ENCODE data around the gene PDS5B.
"Not testable (repeated sequence)": the region's sequence is repeated elsewhere in the genome, so short reads cannot be mapped to it uniquely, and the experiment has no call there.

Gene PDS5B

GRCh38 chr13:32657309-32657708 is 71.1 kb downstream of the PDS5B start:
- no peak for DNase-seq

GRCh38 chr13:32659736-32660135 is 73.5 kb downstream of the PDS5B start:
- DNase-seq, result no peak

GRCh38 chr13:32660227-32660626 is 74.0 kb downstream of the PDS5B start:
- no peak for DNase-seq

- no peak for DNase-seq
These were observed 75.4 kb downstream of the PDS5B start for GRCh38 chr13:32661685-32662084.

GRCh38 chr13:32663660-32664059 is 77.4 kb downstream of the PDS5B start:
- no peak for DNase-seq

GRCh38 chr13:32666990-32667571 is 80.8 kb downstream of the PDS5B start:
- DNase-seq, result no peak

DNA sequence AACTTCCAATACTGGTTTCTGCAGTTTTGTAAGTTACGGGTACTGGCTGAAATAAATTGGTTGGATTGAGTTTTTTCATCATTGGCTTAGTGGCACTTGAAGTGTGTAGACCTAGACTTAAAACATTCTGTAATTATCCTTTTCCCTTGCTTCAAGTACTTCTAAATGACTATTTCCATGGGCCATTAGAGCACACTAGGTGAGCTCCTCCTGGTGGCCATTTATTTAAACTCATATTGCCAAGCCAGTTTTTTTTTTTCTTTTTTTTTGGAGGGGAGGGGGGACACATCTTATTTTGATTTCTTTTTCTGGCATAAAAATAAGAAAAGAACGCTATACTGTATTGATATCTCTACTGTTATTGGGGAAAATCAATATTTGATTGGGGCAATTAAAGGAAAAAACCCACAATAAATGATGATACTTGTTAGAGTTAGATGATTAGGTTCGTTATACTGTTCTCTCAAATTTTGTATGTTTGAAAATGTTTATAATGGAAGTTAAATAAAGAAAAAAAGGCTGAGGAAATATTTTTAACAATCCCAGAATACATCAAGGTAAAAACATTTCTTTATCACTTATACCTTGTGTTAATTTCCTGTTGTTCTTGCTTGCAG is 82.9 kb downstream of the PDS5B start:
- peak; percentile 60 for DNase-seq

GRCh38 chr13:32674503-32674902 is 88.3 kb downstream of the PDS5B start:
- no peak for DNase-seq

DNA sequence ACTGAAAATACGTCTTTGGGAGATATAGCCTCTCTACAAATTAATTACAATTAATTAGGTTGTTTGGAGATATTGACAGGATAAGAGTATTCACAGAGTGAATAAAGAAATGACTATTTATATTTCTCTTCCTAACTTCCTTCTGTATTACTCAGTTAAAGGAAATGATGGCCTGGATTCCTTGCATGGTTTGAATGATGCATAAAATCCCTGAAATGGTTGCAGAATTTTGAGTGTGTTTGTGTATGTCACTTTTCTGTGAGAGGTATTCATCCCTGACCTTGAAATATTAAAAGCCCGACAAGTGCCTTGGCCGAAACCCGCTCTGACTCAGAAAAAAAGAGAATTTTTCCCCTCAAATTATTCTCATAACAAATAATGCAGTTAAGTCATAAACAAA is 90.0 kb downstream of the PDS5B start:
- no peak for DNase-seq

DNA sequence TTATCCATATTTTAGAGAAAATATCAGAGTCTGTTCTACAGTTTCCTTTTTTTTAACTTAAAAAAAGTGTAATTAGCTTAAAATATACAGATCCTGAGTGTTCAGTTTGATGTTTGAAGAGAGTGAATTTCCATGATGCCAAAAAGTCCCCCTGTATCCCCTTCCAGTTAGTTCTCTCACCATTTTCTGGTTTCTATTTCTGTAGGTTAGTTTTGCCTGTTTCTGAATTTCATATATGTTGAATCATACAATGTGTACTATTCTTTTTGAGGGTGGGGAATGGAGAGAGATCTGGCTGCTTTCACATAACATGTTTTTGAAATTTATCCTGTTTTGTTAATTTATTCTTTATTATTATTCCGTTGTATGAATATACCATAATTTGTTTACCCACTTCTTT is 95.9 kb downstream of the PDS5B start:
- no peak for DNase-seq

- DNase-seq, result no peak
These were observed 96.5 kb downstream of the PDS5B start for GRCh38 chr13:32682740-32683139.

DNA sequence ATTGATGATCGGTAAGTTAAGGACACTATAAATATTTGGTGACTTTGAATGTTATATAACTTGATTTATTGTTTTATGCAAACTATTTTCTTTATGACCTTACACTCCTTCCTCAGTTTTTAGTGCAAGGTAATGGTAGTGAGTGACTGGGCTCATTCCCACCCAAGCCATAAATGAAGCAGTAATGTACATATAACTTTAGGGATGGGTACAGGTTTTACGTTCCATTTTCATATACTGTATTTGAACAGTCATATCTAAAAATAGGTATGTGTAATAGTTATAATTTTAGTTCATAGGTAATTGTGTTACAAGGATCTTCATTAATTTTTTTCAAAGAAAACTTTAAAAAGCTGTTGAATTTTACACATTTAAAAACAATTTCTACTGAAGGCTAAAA is 101.0 kb downstream of the PDS5B start:
- no peak for DNase-seq

DNA sequence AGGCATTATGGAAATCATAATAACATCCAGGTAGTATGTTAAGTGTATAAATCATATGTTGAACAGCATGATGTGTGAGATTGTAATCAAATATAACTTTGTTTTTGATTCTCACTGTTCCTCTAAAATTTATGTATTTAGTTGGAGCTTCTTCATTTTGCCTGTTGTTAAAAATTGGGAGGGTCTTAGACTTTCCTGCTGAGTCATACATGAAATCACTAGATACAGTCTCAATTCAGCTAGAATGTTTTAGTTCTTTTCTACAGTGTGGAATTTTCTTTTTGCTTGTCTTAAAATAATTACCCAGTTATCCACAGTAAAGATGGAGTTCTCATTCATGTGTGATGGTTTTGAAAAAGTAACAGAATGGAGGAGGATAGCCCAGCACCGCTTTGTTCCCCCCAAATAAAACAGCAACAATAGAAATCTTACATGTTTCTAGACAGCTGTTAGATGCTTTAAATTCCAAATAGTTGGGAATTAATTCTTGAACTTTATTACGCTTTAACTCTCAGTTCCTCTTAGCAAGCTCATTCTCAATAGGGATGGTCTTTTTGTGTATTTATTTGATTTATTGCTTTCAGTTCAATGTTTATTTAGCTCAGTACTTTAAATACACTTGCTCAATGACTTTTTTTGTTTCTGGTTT is 109.5 kb downstream of the PDS5B start:
- DNase-seq, result no peak

DNA sequence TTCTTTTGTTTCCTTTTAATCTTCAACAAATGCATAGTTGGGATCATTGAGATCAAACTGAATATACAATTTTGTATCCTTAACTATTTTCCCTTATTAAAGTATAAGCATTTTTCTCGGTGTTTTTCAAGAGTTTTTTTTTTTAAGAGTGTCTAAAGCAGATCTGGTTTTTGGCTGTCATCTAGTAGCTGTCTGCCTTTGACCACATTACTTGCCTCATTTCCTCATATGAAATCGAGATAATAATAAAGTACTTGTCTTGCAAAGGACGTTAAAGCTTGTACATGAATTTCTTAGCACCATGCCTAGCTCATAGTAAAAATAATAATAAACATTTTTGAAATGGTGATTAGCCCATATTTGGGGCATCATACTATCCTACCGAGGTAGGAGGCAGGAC is 121.2 kb downstream of the PDS5B start:
- DNase-seq, result no peak

- DNase-seq, result no peak
These were observed 127.1 kb downstream of the PDS5B start for GRCh38 chr13:32713397-32713796.

DNA sequence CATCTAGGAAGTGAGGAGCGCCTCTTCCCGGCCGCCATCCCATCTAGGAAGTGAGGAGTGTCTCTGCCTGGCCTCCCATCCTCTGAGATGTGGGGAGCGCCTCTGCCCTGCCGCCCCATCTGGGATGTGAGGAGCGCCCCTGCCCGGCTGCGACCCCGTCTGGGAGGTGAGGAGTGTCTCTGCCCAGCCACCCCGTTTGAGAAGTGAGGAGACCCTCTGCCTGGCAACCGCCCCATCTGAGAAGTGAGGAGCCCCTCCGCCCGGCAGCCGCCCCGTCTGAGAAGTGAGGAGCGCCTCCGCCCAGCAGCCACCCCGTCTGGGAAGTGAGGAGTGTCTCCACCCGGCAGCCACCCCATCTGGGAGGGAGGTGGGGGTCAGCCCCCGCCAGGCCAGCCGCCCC is 129.9 kb downstream of the PDS5B start:
- not testable (repeated sequence) for DNase-seq

DNA sequence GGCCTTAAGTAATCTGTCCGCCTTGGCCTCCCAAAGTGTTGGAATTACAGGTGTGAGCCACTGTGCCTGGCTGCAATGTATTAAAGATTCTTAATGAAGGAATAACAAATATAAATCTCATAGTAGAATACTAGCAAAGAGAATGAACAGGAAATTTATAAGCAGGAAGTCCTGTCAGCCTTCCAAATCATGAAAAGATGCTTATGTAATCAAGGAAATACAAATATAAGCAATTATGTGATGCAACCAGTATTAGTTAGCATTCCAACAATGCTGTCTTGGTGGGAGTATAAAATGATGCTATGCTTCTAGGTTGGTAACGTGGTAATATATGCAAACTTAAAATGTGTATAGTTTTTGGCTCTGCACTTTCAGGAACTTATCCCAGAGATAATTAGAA is 133.8 kb downstream of the PDS5B start:
- DNase-seq, result no peak

- DNase-seq, result not testable (repeated sequence)
These were observed 135.1 kb downstream of the PDS5B start for GRCh38 chr13:32721131-32722034.

GRCh38 chr13:32722340-32722739 is 136.1 kb downstream of the PDS5B start:
- DNase-seq, result no peak

DNA sequence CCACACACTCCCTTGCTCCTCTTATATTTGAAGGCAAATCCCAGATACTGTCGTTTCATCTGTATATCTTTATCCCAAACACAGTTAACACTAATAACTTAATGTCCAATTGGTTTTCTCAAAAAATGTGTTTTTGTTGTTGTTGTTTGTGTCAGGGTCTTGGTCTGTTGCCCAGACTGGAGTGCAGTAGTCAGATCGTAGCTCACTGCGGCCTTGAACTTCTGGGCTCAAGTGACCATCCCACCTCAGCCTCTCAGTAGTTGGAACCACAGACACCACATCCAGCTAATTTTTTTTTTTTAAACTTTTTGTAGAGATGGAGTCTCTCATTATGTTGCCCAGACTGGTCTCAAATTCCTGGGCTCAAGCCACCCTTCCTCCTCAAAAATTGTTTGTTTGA is 137.7 kb downstream of the PDS5B start:
- no peak for DNase-seq

- DNase-seq, result no peak
These were observed 140.3 kb downstream of the PDS5B start for GRCh38 chr13:32726374-32727037.

DNA sequence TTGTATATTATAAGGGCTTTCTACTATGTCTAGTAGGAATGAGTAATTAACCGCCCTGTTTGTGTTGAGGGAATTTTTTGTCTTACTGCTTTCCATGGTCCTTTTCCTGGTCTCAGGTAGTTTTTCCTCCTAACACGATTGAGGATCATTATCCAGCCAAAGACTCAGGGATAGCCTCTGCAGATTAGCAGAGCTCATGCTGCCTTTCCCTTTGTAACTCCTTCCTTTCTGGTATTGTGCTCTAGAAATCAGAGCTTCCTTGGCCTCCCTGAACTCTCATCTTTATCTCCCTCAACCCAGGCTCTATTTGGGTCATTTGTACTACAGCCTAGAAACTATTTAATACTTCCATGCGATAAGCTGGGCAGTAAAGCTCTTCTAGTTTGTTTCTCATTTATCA is 142.1 kb downstream of the PDS5B start:
- DNase-seq, result no peak

GRCh38 chr13:32729097-32729496 is 142.8 kb downstream of the PDS5B start:
- not testable (repeated sequence) for DNase-seq
